ENCODE results near the gene AQR.

DNA sequence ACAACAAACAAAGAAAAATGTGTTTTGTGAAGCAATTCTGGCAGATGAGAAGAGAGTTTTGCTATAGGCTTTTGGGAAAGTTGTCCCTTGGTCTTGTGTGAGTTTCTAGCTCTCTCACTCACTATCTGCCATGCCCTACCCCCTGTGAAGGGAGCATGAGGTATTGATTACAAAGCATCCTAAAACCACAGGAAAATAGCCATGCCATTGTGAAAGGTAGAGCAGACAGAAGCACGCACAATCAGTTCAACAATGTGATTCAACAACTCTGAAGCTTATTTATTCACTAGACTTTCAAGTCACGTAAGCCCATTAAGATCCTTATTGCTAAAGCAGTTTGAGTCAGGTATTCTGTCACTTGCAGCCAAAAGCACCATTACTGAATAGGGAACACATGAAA lies 6.5 kb upstream of the AQR start:
- TF ChIP-seq POLR2A (IDR thresholded peaks at IDR 0.05; ENCODE audit: low read length) (no peak), GATA1 (IDR thresholded peaks at IDR 0.05; ENCODE audit: low read depth, low read length) (no peak)

Measured in erythroblast (primary cell).